Medulla oblongata (tissue), 1 donor: ENCODE results near the gene MRAS.
A peak's percentile ranks its signal among the peaks of the same experiment; 100 is the strongest.

Experiments used
- DNase-seq: peaks from one replicate; pipeline ENCODE4 v3.0.0-alpha.2; 2015; ENCODE audit errors: extremely low spot score

Gene MRAS

GRCh38 chr3:138340511-138340910, 7.9 kb upstream of the MRAS start:
- no peak for DNase-seq

GRCh38 chr3:138344754-138345153, 3.6 kb upstream of the MRAS start:
- DNase-seq, result no peak

GRCh38 chr3:138348754-138349739, 668 bp downstream of the MRAS start:
- no peak for DNase-seq

GRCh38 chr3:138349926-138350665, 1.7 kb downstream of the MRAS start:
- DNase-seq, result no peak

GRCh38 chr3:138351151-138351550, 2.8 kb downstream of the MRAS start:
- no peak for DNase-seq

- no peak for DNase-seq
Observed at GRCh38 chr3:138351916-138352550, 3.7 kb downstream of the MRAS start.

- DNase-seq, result no peak
Observed at GRCh38 chr3:138354376-138354775, 6.0 kb downstream of the MRAS start.

- no peak for DNase-seq
Observed at GRCh38 chr3:138355071-138355470, 6.7 kb downstream of the MRAS start.

- DNase-seq, result peak; percentile 45
Observed at GRCh38 chr3:138356730-138357405, 8.5 kb downstream of the MRAS start.

- DNase-seq, result no peak
Observed at GRCh38 chr3:138359148-138359918, 11.0 kb downstream of the MRAS start.

- no peak for DNase-seq
Observed at GRCh38 chr3:138359919-138360868, 11.8 kb downstream of the MRAS start.

GRCh38 chr3:138360869-138361525, 12.6 kb downstream of the MRAS start:
- no peak for DNase-seq

GRCh38 chr3:138361561-138361971, 13.2 kb downstream of the MRAS start:
- DNase-seq, result no peak

- no peak for DNase-seq
Observed at GRCh38 chr3:138362538-138362937, 14.2 kb downstream of the MRAS start.

- DNase-seq, result no peak
Observed at GRCh38 chr3:138363322-138363721, 14.9 kb downstream of the MRAS start.

- DNase-seq, result no peak
Observed at GRCh38 chr3:138364356-138365252, 16.2 kb downstream of the MRAS start.

- no peak for DNase-seq
Observed at GRCh38 chr3:138365253-138365555, 16.8 kb downstream of the MRAS start.

GRCh38 chr3:138366006-138366759, 17.8 kb downstream of the MRAS start:
- DNase-seq, result no peak
